GM12873 (cell line): ENCODE measurements around the gene COX6A1.

Experiments used
- CTCF ChIP-seq: IDR thresholded peaks from 2 replicates; pipeline ENCODE4 v1.5.1; 2012; ENCODE audit warnings: low read depth, mild to moderate bottlenecking, moderate library complexity, low read length, control low read depth; ENCODE audit not compliant: insufficient read depth; ENCODE audit errors: missing control alignments

The COX6A1 gene

GRCh38 chr12:120462099-120462640 lies 24.3 kb downstream of the COX6A1 start:
- no peak for TF ChIP-seq CTCF

- no peak for TF ChIP-seq CTCF
Measured at GRCh38 chr12:120463712-120464111, 25.8 kb downstream of the COX6A1 start.

- no peak for TF ChIP-seq CTCF
Measured at GRCh38 chr12:120465756-120466155, 27.8 kb downstream of the COX6A1 start.

- TF ChIP-seq CTCF, result peak; percentile 63
Measured at GRCh38 chr12:120466560-120467315, 28.8 kb downstream of the COX6A1 start.

GRCh38 chr12:120467439-120467838 lies 29.5 kb downstream of the COX6A1 start:
- no peak for TF ChIP-seq CTCF

GRCh38 chr12:120468325-120468820 lies 30.5 kb downstream of the COX6A1 start:
- TF ChIP-seq CTCF, result no peak

GRCh38 chr12:120468821-120469449 lies 31.0 kb downstream of the COX6A1 start:
- no peak for TF ChIP-seq CTCF
